IPS-18a (cell line): Measurements from ENCODE around the gene MTPN.

ENCODE experiments used
- H3K27ac ChIP-seq: one replicate; pipeline ENCODE4 v1.5.1; 2013; ENCODE audit warnings: low read length
- H3K27me3 ChIP-seq: one replicate; pipeline ENCODE4 v1.6.1; 2013; ENCODE audit warnings: mild to moderate bottlenecking, low read length; ENCODE audit not compliant: control insufficient read depth, insufficient read depth
- H3K36me3 ChIP-seq: one replicate; pipeline ENCODE4 v1.6.1; 2013; ENCODE audit warnings: low read depth, low read length; ENCODE audit not compliant: control insufficient read depth
- H3K4me1 ChIP-seq: one replicate; pipeline ENCODE4 v1.6.1; 2013; ENCODE audit warnings: low read depth, low read length; ENCODE audit not compliant: control insufficient read depth
- H3K4me3 ChIP-seq: one replicate; pipeline ENCODE4 v1.5.1; 2013; ENCODE audit warnings: low read length
- H3K9ac ChIP-seq: one replicate; pipeline ENCODE4 v1.6.1; 2013; ENCODE audit warnings: mild to moderate bottlenecking, low read length, moderate library complexity
- H3K9me3 ChIP-seq: one replicate; pipeline ENCODE4 v1.6.1; 2013; ENCODE audit warnings: low read depth, low read length; ENCODE audit not compliant: control insufficient read depth

The MTPN gene, protein sequence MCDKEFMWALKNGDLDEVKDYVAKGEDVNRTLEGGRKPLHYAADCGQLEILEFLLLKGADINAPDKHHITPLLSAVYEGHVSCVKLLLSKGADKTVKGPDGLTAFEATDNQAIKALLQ

DNA sequence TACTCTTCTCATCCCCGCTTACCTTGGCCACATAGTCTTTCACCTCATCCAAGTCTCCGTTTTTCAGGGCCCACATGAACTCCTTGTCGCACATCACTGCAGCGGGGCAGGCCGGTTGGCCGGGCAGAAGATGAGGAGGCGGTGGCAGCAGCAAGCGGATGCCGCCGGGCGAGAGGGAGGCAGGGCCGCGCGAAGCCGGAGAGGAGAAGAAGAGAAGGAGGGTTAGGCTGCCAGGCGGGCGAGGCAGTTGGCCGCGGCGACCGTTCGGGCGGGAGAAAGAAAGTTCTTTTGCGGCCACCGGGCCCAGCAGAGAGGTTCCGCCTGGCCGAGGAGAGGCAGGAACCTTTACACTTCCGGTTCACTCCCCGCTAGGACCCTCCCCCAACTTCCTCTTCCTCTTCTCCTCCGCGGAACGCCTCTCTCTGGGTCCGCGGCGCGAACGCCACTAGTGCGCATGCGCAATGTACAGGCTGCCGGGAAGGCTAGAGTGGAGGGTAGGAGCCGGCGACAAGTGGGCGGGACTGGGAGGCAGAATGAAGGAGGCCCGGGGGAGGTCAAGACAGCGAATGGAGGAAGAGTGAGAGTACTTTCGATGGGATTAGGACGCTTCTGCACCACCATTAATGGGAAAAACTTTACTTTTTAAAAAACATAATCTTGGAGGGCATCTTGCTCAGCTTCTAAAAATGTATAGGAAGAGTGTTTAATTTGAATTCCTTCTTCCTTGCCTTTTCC is at the start of gene MTPN:
Gene MTPN, minus strand, starts transcription at position 353 of the 735 bp plus-strand sequence. Its CDS starts 259 bp downstream, at position 94.
- peaks cover 5% of the 10 kb centered on the region for H3K36me3 ChIP-seq
- peak within 1 kb of the TSS; percentile 94 for H3K4me3 ChIP-seq
- no peaks in the 10 kb centered on the region for H3K9me3 ChIP-seq
- H3K27ac ChIP-seq: no peak within 1 kb of the TSS
- H3K27me3 ChIP-seq: no peaks in the 10 kb centered on the region
- H3K4me1 ChIP-seq: peaks cover 8% of the 10 kb centered on the region
- H3K9ac ChIP-seq: peak within 1 kb of the TSS; percentile 71

GRCh38 chr7:136026209-136026608 is 49.0 kb upstream of the MTPN start:
- H3K27me3 ChIP-seq: no peaks in the 10 kb centered on the region
- H3K9ac ChIP-seq: no peak overlapping the region
- H3K27ac ChIP-seq: no peak overlapping the region
- H3K4me3 ChIP-seq: no peak overlapping the region
- no peaks in the 10 kb centered on the region for H3K4me1 ChIP-seq
- H3K36me3 ChIP-seq: no peaks in the 10 kb centered on the region
- no peaks in the 10 kb centered on the region for H3K9me3 ChIP-seq

- H3K9me3 ChIP-seq: no peaks in the 10 kb centered on the region
- no peaks in the 10 kb centered on the region for H3K36me3 ChIP-seq
- no peak overlapping the region for H3K27ac ChIP-seq
- no peaks in the 10 kb centered on the region for H3K27me3 ChIP-seq
- H3K4me1 ChIP-seq: no peaks in the 10 kb centered on the region
- H3K4me3 ChIP-seq: no peak overlapping the region
- no peak overlapping the region for H3K9ac ChIP-seq
These were observed 46.1 kb upstream of the MTPN start for GRCh38 chr7:136023134-136023869.

DNA sequence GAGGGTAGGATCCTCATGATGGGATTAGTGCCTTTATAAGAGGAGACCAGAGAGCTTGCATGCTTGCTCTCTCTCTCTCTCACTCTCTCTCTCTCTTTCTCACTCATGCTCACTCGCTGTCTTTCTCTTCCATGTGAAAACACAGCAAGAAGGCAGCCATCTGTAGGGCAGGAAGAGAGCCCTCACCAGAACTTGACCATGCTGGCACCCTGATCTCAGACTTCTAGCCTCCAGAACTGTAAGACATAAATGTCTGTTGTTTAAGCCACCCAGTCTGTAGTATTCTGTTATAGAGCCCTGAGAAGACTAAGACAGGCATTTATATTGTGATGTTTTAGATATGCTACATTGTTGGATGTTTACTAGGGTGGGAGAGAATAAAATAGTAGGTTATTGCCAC is 43.4 kb upstream of the MTPN start:
- Histone ChIP-seq H3K4me1 (no peaks in the 10 kb centered on the region), H3K27ac (no peak overlapping the region), H3K27me3 (no peaks in the 10 kb centered on the region), H3K4me3 (no peak overlapping the region), H3K9ac (no peak overlapping the region), H3K9me3 (no peaks in the 10 kb centered on the region), H3K36me3 (no peaks in the 10 kb centered on the region)

GRCh38 chr7:136018104-136018503 is 40.9 kb upstream of the MTPN start:
- no peaks in the 10 kb centered on the region for H3K27me3 ChIP-seq
- no peaks in the 10 kb centered on the region for H3K36me3 ChIP-seq
- H3K9ac ChIP-seq: no peak overlapping the region
- no peaks in the 10 kb centered on the region for H3K4me1 ChIP-seq
- H3K9me3 ChIP-seq: no peaks in the 10 kb centered on the region
- H3K27ac ChIP-seq: no peak overlapping the region
- H3K4me3 ChIP-seq: no peak overlapping the region

DNA sequence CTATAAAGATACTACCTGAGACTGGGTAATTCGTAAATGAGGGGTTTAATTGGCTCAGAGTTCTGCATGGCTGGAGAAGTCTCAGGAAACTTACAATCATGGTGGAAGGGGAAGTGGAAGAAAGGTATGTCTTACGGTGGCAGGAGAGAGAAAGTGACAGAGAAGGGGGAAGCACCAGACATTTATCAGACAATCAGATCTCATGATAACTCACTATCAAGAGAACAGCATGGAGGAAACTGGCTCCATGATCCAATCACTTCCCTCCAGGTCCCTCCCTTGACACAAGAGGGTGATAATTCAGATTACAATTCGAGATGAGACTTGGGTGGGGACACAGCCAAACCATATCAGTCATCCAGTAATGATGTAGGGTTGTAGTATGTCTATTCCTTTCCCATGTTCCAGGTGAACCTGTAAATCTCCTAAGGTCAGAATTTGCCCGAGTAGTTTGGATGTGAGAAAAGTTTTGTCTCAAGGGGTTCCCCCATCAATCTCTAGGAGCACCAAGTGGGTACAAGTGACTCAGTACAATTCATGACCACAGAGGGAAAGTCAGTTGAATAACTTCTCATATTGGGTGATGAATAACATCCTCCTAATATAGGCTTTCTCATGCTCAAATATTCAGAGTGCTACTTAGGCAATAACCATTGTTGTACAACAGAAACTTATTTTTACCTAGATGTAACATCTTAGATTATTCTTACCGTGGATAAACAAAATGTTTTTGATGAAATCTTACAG is 39.7 kb upstream of the MTPN start:
- Histone ChIP-seq H3K4me1 (no peaks in the 10 kb centered on the region), H3K27me3 (no peaks in the 10 kb centered on the region), H3K9ac (no peak overlapping the region), H3K36me3 (no peaks in the 10 kb centered on the region), H3K27ac (no peak overlapping the region), H3K9me3 (no peaks in the 10 kb centered on the region), H3K4me3 (no peak overlapping the region)

GRCh38 chr7:136015638-136016037 is 38.5 kb upstream of the MTPN start:
- no peak overlapping the region for H3K27ac ChIP-seq

DNA sequence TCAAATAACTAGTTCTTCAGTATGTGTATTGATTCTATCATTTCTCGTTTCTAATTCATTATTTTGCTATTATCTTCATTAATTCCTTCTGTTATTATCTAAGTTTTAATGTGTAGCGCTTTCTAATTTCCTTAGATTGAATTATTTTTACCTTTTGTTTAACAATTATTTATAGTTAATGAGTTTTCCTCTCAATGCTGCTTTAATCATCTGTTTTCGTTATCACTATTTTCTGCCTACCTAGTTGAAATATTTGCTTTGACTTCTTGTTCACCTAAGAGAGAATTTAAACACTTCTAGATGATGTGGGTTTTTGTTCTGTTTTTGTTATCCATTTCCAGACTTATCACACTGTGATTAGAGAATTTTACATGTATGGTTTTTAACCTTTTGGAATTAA is 37.5 kb upstream of the MTPN start:
- Histone ChIP-seq H3K9ac (no peak overlapping the region), H3K4me1 (no peaks in the 10 kb centered on the region), H3K36me3 (no peaks in the 10 kb centered on the region), H3K9me3 (no peaks in the 10 kb centered on the region), H3K4me3 (no peak overlapping the region), H3K27ac (no peak overlapping the region), H3K27me3 (no peaks in the 10 kb centered on the region)

More at GRCh38 chr7:136015638-136016037, 38.5 kb upstream of the MTPN start:
- Histone ChIP-seq H3K9me3 (no peaks in the 10 kb centered on the region), H3K4me3 (no peak overlapping the region), H3K27me3 (no peaks in the 10 kb centered on the region), H3K36me3 (no peaks in the 10 kb centered on the region), H3K9ac (no peak overlapping the region), H3K4me1 (no peaks in the 10 kb centered on the region)

- Histone ChIP-seq H3K4me3 (no peak overlapping the region), H3K36me3 (no peaks in the 10 kb centered on the region), H3K27me3 (no peaks in the 10 kb centered on the region), H3K27ac (no peak overlapping the region), H3K9me3 (no peaks in the 10 kb centered on the region), H3K4me1 (no peaks in the 10 kb centered on the region), H3K9ac (no peak overlapping the region)
These were observed 35.1 kb upstream of the MTPN start for GRCh38 chr7:136012238-136012637.

DNA sequence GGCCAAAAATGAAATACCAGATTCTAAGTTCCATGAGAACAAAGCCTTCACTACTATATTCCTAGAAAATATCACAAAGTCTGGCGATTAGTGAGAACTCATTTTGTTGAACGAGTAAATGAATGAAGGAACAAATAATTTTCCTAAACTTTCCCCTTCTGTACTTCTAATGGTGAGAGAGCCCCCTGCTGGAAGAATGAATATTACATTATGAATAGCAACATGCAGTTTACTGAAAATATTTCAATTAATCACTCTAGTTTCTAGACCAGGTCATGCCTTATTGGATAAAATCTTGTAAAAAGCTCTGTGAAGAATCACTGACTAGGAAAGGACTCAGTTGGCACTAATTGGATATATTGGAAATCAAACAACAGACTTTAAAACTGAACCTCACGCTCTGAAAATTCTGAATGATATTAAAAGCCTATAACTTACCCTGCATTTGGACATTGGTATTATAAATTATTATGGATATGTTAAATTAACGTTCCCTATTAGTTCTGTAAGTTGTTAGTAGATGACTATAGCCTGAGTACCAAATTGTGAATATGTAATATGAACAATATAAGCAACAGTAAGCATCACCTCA is 32.4 kb upstream of the MTPN start:
- Histone ChIP-seq H3K4me3 (no peak overlapping the region), H3K9me3 (no peaks in the 10 kb centered on the region), H3K9ac (no peak overlapping the region)

GRCh38 chr7:136006208-136006607 is 29.0 kb upstream of the MTPN start:
- H3K9ac ChIP-seq: no peak overlapping the region
- no peaks in the 10 kb centered on the region for H3K27me3 ChIP-seq
- no peaks in the 10 kb centered on the region for H3K9me3 ChIP-seq
- no peak overlapping the region for H3K27ac ChIP-seq
- no peaks in the 10 kb centered on the region for H3K4me1 ChIP-seq
- no peak overlapping the region for H3K4me3 ChIP-seq
- no peaks in the 10 kb centered on the region for H3K36me3 ChIP-seq

More for the DNA sequence above, 32.4 kb upstream of the MTPN start:
- Histone ChIP-seq H3K36me3 (no peaks in the 10 kb centered on the region), H3K4me1 (no peaks in the 10 kb centered on the region), H3K27ac (no peak overlapping the region), H3K27me3 (no peaks in the 10 kb centered on the region)
